GM19463 (cell line): Measurements from ENCODE around the gene SLF2.

Experiments used
- ATAC-seq: cut with Tn5 transposase; IDR thresholded peaks from one replicate; pipeline ENCODE4 v1.9.1; 2021; ENCODE audit warnings: mild to moderate bottlenecking, moderate library complexity; ENCODE audit not compliant: unreplicated experiment

Gene SLF2

GRCh38 chr10:100899171-100899570, 13.6 kb upstream of the SLF2 start:
- no peak for ATAC-seq

GRCh38 chr10:100901051-100901450, 11.7 kb upstream of the SLF2 start:
- ATAC-seq = no peak

GRCh38 chr10:100902622-100903021, 10.1 kb upstream of the SLF2 start:
- ATAC-seq = no peak

DNA sequence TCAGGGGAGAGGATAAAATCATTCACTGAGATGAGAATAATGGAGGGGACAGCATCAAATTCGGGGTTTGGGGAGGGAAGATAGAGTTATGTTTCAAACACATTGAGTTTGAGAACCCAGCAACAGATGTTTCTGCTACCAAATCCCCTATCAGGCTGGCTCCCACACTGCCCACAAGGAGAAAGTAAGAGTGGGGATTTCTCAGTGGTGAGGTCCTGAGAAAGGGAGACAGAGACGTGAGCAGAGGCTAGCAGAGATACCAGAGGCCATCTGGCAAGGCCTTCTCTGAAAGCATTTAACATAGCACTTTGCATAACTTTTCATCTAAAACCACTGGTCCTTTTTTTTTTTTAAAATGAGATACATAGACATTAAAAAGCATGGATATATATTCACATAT, 7.8 kb upstream of the SLF2 start:
- peak; percentile 54 for ATAC-seq

GRCh38 chr10:100907175-100907574, 5.6 kb upstream of the SLF2 start:
- ATAC-seq = no peak

- no peak for ATAC-seq
Measured at GRCh38 chr10:100907773-100908363, 4.9 kb upstream of the SLF2 start.

GRCh38 chr10:100908378-100908777, 4.4 kb upstream of the SLF2 start:
- no peak for ATAC-seq

GRCh38 chr10:100909501-100910263, 3.1 kb upstream of the SLF2 start:
- no peak for ATAC-seq

DNA sequence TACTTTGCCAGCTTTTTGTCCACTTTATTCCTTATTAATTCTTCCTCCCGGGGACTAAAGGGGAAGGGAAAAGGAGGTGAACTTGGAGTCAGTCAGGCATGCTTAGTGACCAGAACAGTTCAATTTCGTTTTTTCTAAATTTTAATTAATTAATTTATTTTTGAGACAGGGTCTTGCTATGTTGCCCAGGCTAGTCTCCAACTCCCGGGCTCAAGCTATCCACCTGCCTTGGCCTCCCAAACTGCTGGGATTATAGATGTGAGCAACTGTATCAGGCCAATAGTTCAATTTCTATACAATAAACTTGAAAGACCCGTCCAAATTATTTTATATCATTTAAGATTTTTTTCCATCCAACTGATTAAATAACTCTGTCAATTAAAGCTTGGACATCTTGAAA, 1.3 kb upstream of the SLF2 start:
- ATAC-seq = no peak

GRCh38 chr10:100912013-100912604, 654 bp upstream of the SLF2 start:
- ATAC-seq = no peak

DNA sequence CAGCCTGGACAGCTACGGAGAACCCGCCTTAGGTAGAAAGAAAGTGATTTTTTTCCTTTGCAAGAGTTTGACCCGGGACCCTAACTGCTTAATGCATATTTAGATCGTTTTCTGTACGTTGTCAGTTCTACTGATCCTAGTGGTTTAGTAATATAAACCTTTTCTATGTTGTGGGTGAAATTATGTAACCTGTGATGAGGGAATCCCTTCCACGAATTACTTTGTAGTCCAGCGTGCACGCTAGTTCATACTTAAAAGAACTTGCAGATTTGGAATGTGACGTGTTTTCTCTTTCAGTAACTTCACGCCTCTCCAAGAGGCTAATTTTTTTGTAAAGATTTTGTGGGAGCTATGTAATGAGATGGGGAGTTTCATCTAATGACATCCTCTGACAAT, 705 bp downstream of the SLF2 start:
- no peak for ATAC-seq

GRCh38 chr10:100917071-100917470, 4.3 kb downstream of the SLF2 start:
- no peak for ATAC-seq

DNA sequence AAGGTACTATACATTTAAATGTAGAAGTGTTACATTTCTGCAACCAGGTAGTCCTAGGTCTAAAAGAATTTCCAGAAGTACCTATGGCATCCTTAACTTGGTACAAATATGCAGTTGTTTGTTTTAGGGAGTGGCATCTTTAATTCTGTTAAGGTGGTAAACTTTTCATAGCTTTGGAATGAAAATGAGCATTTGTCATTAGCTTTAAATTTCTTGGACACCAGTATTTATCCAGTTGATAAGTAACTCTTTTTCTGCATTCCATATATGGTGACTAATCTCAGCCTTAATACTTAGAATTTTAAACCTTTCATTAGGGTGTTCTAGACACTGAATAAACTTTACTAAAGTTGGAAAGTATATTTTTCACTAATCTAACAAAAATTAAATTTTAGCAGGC, 10.8 kb downstream of the SLF2 start:
- ATAC-seq = no peak

DNA sequence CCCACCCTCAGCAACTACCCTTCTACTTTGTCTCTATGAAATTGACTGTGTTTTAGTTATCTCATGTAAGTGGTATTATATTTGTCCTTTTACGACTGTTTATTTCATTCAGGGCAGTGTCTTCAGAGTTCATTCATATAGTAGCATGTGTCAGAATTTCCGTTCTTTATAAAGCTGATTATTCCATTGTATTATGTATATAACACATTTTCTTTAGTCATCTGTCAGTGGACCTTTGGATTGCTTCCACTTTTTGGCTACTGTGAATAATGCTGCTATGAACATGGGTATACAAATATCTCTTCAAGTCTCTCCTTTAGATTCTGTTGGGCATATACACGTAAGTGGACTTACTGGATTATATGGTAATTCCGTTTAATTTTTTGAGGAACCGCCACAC, 14.5 kb downstream of the SLF2 start:
- ATAC-seq = no peak

GRCh38 chr10:100928039-100928438, 15.3 kb downstream of the SLF2 start:
- no peak for ATAC-seq

DNA sequence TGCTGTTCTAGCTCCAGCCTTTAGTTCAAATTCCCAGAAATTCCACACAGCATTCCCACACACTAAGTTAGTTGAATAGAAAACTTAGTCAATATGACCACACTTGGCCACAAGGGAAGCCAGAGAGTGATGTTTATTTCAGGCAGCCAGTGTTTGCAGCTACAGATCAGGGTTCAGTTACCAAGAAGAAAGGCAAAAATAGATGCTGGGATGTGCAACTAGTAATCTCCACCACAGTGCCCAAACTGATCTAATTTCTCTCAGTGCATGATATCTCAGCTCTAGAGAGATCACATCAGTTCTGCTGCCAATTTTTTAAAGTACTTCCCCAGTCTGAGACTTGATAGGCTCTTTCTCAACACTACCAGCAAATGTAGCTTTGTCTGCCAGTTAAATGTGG, 17.6 kb downstream of the SLF2 start:
- ATAC-seq = no peak

DNA sequence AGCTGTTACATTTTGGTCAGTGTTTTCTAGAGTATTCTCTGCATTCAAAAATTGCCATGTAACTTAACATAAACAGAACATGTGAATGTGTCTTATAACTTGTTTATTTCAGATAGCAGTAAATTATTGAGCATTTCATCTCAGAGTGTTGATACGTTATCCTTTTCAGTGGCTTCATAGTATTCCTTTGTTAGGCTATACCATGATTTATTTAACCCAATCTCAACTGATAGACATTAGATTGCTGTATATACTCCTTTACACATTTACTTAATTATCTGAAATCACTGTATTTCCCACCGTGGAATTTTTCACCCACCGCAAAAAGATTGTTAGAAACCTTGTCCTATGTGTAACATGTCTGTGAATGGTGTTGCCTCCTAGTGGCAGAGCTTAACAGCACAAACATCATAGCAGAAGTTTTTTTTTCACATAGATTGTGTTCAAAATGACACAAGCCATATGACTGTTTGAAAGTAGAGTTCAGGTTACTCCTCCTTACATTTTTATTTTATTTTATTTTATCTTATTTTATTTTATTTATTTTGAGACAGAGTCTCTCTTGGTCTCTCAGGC, 21.4 kb downstream of the SLF2 start:
- ATAC-seq = no peak

- no peak for ATAC-seq
Measured at GRCh38 chr10:100939763-100940344, 27.1 kb downstream of the SLF2 start.

- no peak for ATAC-seq
Measured at GRCh38 chr10:100942229-100942628, 29.5 kb downstream of the SLF2 start.

DNA sequence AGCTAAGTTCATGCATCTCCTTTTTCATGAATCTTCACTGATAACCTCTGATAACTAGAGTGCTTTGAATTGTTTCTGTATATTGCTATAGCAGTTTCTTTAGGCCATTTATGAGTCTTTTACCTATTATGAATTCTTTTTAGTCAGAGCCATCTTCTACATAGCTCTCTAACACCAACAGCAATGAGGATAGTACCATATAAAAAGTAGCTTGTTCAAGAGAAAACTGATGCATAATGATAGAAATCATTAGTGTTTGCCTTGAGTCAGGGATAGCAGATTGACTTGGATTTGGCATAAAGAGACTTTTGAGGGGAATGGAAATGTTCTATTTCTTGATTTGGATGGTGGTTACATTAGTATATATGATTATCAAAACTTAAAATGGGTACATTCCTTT, 30.7 kb downstream of the SLF2 start:
- ATAC-seq = no peak

DNA sequence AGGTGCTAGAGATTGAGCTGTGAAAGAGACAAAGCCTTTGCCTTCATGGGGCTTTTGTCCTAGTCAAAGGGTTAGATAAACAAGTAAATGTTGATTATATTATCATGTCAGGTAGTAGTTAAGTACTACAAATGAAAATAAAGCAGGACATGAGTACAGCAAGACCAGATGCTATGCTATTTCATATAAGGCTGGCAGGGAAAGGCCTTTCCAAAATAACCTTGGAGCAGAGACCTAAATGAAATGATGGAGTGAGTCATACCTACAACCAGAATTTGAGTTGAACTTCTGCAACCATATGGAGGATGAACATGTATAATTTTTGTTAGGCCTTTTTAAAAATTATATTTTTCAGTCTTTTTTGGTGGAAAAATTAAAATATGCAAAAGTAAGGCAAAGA, 33.0 kb downstream of the SLF2 start:
- no peak for ATAC-seq

GRCh38 chr10:100948916-100949315, 36.2 kb downstream of the SLF2 start:
- ATAC-seq = no peak
